Omental fat pad (tissue), 4 donors: Measurements from ENCODE around the gene AQP12B. TPM values are rescaled to one million over a fixed set of nuclear protein-coding genes. Genes with fewer than 3 reads are reported as not detected.
"Not testable (repeated sequence)": the region's sequence is repeated elsewhere in the genome, so short reads cannot be mapped to it uniquely, and the experiment has no call there.

Experiments used
- ATAC-seq: fragments of 150-250 bp; one replicate; pipeline ENCODE4 v1.9.1; 2016; ENCODE audit warnings: mild to moderate bottlenecking, moderate library complexity; ENCODE audit not compliant: low FRiP score
- DNase-seq: peaks from one replicate; pipeline ENCODE4 v3.0.0-alpha.2; 2019; ENCODE audit warnings: low spot score
- CTCF ChIP-seq, 3 donors: fragments of 450-650 bp; IDR thresholded peaks; one replicate each; pipeline ENCODE4 v1.5.1; 2016 to 2017; ENCODE audit warnings: antibody characterized with exemption in 3 of 3, mild to moderate bottlenecking in 3 of 3, moderate library complexity in 2 of 3
- total RNA-seq, 4 donors: library from RNA; depleted of rRNA; stranded (reverse); fragments of >200 nt; gene quantifications; one replicate each; pipeline ENCODE4 v1.1.0, GENCODE V29; 2016

AQP12B gene
- total RNA-seq, 4 donors from 2014 or later = not detected

GRCh38 chr2:240672076-240672700 is 10.5 kb downstream of the AQP12B start:
- DNase-seq (no peak), ATAC-seq (no peak)
- no peak for TF ChIP-seq CTCF (IDR thresholded peaks at IDR 0.05)

GRCh38 chr2:240670950-240671349 is 11.7 kb downstream of the AQP12B start:
- TF ChIP-seq CTCF (IDR thresholded peaks at IDR 0.05) = no peak
- DNase-seq (no peak), ATAC-seq (no peak)

GRCh38 chr2:240670402-240670801 is 12.3 kb downstream of the AQP12B start:
- DNase-seq (no peak), ATAC-seq (no peak)
- no peak for TF ChIP-seq CTCF (IDR thresholded peaks at IDR 0.05)

- no peak for TF ChIP-seq CTCF (IDR thresholded peaks at IDR 0.05)
- no peak for ATAC-seq
- DNase-seq = no peak
Measured at GRCh38 chr2:240664622-240665021, 18.1 kb downstream of the AQP12B start.

GRCh38 chr2:240663546-240664190 is 19.0 kb downstream of the AQP12B start:
- no peak for TF ChIP-seq CTCF (IDR thresholded peaks at IDR 0.05)
- DNase-seq (no peak), ATAC-seq (no peak)

GRCh38 chr2:240662681-240663080 is 20.0 kb downstream of the AQP12B start:
- DNase-seq = no peak
- TF ChIP-seq CTCF (IDR thresholded peaks at IDR 0.05) = no peak
- no peak for ATAC-seq

- not testable (repeated sequence) for DNase-seq, ATAC-seq
Measured at GRCh38 chr2:240659883-240660282, 22.8 kb downstream of the AQP12B start.
